ENCODE results near the gene CHMP3. TPM values are rescaled to one million over a fixed set of nuclear protein-coding genes. Genes with fewer than 3 reads are reported as not detected.

CHMP3 gene
- total and polyA plus RNA-seq, 2 of the 13 experiments (the other 11 are each of a cell fraction or from before 2014, with no cell fraction given) = 64.1 to 114 TPM

GRCh38 chr2:86577817-86578456 is 14.7 kb upstream of the CHMP3 start:
- intact Hi-C loops (cut with micrococcal nuclease; ENCODE audit: unreplicated experiment) = no loop called here
- H4K20me1 ChIP-seq (ENCODE audit: insufficient read depth, low read length) = no peaks in the 10 kb centered on the region
- H3K79me2 ChIP-seq (ENCODE audit: insufficient read depth, low read length) = no peaks in the 10 kb centered on the region
- H2AFZ ChIP-seq (ENCODE audit: low read length) = no peak overlapping the region
- H3K9ac ChIP-seq (ENCODE audit: insufficient read depth, low read depth, low read length) = no peak overlapping the region
- in situ Hi-C loops (cut with HindIII; ENCODE audit: extremely low pct_ligation_motif_present, low pct_unique_long_range_greater_than_20kb) = no loop called here
- BruUV-seq (replicated peaks) = no TSS peak
- FAIRE-seq (no peak), ATAC-seq (no peak), DNase-seq (ENCODE audit: low spot score) (no peak)
- POLR2A ChIA-PET = no interaction called here
- H3K4me2 ChIP-seq (ENCODE audit: low read depth, low read length) = no peak overlapping the region
- no peak overlapping the region for H3K4me3 ChIP-seq (replicated peaks in 1 of 3; ENCODE audit: insufficient read depth in 1 of 3, low read depth in 2 of 3, low read length in 3 of 3)
- H3K27me3 ChIP-seq (ENCODE audit: control insufficient read depth in 1 of 2, insufficient read depth in 2 of 2, low read length in 2 of 2) = no peaks in the 10 kb centered on the region; a peak in 1 of 5 replicates
- H3K27ac ChIP-seq (ENCODE audit: extremely low read length, insufficient read depth, low read length) = no peak overlapping the region
- H3K9me3 ChIP-seq (ENCODE audit: low read length) = no peaks in the 10 kb centered on the region
- 11% methylated on average over 2 of the region's 2 CpGs for whole genome bisulfite sequencing (ENCODE audit: low lambda C conversion rate)
- TF ChIP-seq GRHL1 (CRISPR knock-in tag; conservative IDR thresholded peaks at IDR 0.05) (no peak), ZNF616 (CRISPR knock-in tag; IDR thresholded peaks at IDR 0.05; ENCODE audit: low read depth) (no peak), ZFP62 (CRISPR knock-in tag; IDR thresholded peaks at IDR 0.05) (no peak), ZNF576 (CRISPR knock-in tag; IDR thresholded peaks at IDR 0.05) (no peak), ZBTB46 (CRISPR knock-in tag; IDR thresholded peaks at IDR 0.05; ENCODE audit: borderline replicate concordance) (no peak), ZNF580 (CRISPR knock-in tag; IDR thresholded peaks at IDR 0.05; ENCODE audit: borderline replicate concordance, low read depth) (no peak), NR3C1 (CRISPR knock-in tag; IDR thresholded peaks at IDR 0.05) (no peak), TBP (CRISPR knock-in tag; IDR thresholded peaks at IDR 0.05) (no peak)
- CTCF ChIA-PET (ENCODE audit: low intra/inter-chr PET ratio, low total read pairs) = no interaction called here
- H3K4me1 ChIP-seq (ENCODE audit: insufficient read depth, low read length) = no peaks in the 10 kb centered on the region
- no peaks in the 10 kb centered on the region for H3K36me3 ChIP-seq (replicated peaks in 1 of 2; ENCODE audit: control insufficient read depth in 1 of 2, insufficient read depth in 2 of 2, low read length in 2 of 2)

All from HepG2 (cell line).